NCI-H1417 (cell line): ENCODE measurements around the gene MED27.
"Not testable (repeated sequence)": the region's sequence is repeated elsewhere in the genome, so short reads cannot be mapped to it uniquely, and the experiment has no call there.

ENCODE experiments used
- DNase-seq, 3 experiments: peaks; one replicate each; lab custom pipeline; 2025; lab: John Stamatoyannopoulos, UW

The MED27 gene

DNA sequence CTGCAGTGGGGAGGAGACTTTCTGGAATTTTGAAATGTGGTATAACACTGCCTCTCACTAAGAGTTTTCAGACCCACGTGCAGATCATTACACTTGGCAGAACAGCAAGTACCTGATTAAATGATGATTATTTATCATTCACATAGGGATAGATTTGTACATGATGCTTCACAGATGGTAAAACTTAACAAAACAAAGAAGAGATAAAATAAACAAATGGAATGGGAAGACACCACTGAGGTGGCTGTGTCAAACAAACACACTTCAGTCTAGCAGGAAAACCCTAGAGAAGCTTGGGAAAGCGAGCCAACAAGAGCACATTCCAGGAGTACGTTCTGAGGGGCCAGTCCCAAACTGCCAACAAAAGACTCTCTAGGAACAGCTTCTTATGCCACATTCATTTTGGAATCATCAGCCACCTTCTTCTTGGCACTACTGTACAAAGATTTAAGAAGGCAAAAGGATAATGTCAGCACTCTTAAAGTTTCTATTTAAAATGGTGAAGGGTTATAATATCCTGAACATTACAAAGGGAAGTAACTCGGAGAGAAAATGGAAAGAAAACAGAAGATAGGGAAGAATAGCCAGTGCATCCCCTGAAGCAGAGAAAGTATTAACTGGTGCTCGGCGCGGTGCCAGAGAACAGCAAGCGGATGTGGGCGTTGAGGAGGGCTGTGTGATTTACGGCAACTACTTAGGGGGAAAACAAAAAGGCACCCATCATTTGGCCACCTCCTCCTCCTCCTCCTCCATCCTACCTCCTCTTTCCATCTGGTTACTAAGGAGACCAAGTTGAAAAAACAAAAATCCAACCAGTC, 1.6 kb downstream of the MED27 start:
- DNase-seq, result peak; percentile 20 to 86 (median 64)

DNA sequence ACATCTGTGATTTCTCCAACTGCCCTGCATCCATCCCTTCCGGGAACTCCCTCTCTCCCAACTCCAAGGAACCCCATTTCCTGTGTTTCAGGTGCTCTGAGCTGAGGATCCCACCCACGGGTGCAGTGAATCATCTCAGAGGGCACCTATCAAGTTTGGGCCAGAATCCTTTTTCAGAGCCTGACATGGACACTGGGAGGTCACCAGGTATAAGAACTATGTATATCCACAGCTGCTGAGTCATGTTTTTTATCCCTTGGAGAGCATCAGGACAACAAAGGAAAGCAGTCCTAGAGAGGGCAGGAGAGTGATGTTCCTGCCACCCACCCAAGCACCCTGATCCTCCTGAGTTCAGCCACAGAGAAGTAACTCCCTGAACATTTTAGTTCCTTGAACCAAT, 3.8 kb downstream of the MED27 start:
- DNase-seq, result no peak

DNA sequence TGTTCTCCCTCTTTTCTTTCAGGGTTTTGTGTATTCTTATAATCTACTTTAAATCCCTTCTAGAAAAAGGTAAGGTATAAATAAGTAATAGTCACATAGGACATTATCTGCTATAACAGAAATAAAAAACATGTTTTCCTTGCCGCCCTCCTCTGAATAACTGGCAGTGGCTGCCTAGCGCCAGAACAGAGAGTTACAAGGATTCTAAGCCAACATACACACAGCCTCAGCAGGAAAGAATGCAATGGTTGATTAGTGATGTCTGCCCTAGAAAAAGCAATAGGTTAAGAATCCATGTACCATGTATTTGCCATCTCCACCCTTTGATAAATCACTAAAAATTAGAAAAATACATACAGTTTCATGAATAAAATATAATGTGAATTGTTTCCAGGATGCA, 4.9 kb downstream of the MED27 start:
- DNase-seq, result no peak

DNA sequence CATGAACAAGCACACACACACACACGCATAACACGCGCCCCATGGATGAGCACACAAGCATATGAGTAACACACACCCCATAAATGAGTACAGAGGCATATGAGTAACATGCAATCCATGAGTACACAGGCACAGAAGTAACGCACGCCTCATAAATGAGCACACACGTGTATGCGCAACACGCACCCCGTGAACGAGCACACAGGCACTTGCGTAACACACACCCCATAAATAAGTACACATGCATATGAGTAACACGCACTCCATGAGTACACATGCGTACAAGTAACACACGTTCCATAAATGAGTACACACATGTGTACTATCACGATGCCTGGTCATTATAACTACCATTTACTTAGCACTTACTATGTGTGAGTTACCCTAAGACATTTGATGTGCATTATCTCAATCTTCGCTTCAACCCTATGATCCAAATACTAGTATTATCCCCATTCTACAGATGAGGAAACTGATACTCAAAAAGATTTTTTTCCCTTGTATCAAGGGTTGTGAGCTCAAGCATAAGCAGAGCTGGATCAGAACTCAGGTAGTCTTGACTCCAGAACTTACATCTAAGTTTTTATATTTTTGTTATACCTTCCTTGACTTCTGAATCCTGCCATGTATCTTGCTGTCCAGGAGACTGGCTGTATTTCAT, 7.7 kb downstream of the MED27 start:
- DNase-seq, result no peak

DNA sequence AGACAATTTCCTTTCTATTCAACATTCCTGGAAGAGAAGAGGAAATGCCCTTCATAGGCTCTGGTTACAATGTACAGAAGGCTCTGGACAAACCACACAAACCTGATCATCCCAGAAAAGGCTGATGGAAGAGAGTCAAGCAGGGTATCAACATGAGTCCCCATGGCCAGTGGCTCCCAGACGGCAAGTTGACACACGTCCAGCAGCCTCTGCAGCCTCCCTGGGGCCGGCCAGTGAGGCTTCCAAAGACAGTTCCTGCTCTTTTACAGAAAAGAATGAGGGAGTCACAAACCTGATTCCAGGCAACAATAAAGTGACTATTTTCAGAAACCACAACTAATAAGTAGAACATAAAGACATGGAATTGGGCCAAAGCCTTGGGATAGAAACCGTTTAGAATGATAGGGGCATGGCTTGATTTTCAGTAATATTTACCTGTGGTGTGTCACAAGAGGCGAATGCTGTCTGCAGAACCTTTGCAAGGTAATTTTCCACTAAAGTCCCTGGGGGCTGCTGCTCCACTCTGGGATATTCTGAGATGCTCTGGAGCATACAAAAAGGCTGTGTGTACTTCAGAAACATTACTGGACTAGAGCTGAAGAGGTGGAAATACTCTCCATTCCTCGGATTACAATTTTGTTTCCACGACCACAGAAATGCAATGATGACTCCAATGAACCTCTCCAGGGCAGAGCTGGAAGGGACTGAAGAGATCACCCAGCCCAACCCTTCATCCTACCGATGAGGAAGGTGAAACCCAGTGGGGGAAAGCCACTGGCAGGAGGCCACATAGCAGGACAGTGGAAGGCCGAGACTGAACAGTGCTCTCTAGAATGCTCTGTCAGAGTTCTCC, 10.4 kb downstream of the MED27 start:
- DNase-seq, result peak in 1 of 3 experiments; percentile 80

DNA sequence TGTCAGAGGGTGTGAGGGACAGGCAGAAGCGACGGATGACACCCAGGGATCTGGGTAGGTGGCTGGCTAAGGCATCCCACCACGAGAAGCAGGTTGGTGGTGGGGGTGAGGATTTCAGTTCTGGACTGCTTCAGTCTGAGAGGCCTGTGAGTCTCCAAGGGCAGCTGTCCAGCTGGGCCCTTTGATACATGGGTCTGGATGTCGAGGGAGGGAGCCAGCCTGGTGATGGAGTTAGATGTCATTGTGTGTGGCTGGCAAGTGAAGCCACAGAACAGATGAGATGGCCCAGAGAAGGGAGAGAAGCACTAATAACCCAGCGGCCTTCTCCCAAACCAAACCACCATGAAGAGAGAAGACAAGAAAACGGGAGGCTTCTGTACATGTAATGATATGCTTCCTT, 11.1 kb downstream of the MED27 start:
- no peak for DNase-seq

DNA sequence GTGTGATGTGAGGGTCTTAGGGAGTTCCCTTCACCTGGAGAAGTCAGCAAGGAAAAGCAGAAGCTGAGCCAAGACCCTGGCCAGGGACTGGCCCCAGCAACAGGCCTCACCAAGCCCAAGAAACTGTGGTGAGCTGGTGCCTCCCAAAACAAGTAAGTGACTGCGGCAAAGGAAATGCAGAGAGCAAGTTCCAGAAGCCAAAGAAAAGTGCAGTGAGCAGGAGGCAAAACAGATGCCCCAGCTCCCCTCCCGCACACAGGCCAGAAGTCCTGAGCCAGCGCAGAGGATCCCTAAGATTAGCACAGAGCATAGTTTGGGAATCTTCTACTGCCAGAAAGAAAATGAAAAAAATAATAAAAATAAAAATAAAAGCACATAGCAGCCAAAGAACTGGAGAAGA, 13.2 kb downstream of the MED27 start:
- DNase-seq, result no peak

DNA sequence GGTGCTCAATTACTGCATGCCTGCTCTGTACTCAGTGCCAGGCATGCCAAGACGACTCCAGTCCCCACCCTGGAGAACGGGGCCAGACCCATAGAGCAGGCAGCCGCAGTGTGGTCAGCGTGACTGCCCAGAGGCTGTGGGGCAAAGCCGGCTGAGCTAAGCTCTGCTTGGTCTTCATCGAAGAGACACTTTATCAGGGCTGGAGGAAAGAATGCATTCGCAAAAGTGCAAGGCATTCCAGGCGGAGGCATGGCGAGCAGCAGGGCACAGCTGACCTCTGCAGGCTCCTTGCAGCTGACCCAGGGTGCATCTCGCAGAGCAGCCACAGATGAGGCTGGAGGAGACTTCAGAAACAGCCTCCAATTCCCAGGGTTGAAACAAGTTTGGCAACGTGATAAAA, 13.6 kb downstream of the MED27 start:
- DNase-seq, result no peak

DNA sequence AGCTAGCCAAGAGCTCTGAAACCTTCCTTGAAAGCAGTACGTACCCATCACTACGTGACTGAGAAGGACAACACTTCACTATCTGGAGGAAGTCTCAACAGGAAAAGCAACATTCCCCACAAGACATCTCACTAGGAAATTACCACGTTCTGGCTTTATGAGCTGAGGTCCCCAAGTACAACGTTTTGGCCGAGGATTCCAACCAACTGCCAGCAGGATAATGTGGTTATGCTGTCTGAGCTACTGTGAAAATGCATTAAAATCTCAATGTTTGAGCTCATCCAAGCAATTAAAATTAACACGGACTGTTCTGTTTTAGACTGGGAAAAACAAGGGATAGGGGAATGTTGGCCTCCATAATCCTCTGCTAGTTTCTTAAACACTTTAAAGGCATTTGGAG, 16.4 kb downstream of the MED27 start:
- DNase-seq, result no peak

DNA sequence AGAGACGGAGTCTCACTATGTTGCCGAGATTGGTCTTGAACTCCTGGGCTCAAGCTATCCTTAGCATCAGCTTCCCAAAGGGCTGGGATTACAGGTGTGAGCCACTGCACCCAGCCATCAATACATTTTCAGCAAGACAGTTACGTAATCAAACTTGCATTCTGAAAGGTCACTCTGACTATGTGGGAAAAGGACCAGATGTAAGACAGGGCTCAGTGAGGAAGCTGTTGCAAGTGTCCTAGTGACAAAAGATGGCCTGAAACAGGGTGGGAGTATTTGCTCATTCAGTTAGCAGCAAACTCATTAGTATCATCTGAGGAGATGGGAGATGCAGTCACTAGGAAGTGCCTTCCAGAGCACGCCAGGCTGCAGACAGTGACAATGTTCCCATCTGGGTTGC, 16.9 kb downstream of the MED27 start:
- DNase-seq, result no peak

DNA sequence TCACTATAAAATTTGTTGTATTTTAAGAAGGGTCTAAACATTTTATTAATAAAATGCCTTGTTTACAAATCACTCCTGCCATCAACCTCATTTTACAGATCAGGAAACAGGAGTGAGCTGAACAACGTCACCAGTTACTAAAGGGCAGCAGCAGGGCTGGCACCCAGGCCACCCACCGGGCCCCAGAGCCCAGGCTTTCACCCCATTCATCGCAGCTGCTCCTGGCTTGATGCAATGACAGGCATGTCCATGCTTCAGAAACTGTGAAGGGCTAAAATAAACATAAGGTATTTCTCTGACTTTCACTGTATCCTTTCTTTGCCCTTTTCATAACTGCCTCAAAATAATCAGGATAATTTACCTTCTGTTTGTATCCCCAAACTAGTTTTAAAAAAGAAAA, 18.1 kb downstream of the MED27 start:
- DNase-seq, result peak in 2 of 3 experiments; percentile 16 to 35

DNA sequence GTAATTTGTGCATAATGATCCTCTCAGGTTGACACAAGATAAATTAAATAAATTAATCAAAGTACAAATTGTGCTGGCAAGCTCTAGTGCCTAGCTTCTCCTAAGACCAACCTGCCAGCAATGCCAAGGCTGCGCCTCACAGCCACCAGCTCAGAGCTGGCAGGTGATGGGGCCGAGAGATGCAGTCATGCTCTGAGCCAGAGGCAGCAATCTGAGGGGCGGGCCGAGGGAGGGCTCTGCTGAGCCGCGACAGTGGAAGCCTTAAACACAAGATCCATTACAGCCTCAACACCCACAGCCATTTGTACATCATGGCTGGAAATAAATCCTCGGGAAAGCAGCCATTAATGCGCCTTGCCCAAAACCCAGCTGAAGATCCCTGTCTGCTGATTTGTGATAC, 20.3 kb downstream of the MED27 start:
- DNase-seq, result peak in 2 of 3 experiments; percentile 17 to 20

DNA sequence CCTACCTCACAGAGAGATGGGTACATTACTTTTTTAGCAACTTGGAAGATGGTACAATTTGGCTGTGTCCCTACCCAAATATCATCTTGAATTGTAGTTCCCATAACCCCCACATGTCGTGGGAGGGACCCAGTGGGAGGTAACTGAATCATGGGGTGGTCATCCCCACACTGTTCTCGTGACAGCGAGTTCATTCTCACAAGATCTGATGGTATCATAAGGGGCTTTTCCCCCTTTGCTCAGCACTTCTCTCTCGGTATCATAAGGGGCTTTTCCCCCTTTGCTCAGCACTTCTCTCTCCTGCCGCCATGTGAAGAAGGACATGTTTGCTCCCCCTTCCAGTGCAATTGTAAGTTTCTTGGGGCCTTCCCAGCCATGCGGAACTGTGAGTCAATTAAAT, 21.4 kb downstream of the MED27 start:
- DNase-seq, result not testable (repeated sequence)

DNA sequence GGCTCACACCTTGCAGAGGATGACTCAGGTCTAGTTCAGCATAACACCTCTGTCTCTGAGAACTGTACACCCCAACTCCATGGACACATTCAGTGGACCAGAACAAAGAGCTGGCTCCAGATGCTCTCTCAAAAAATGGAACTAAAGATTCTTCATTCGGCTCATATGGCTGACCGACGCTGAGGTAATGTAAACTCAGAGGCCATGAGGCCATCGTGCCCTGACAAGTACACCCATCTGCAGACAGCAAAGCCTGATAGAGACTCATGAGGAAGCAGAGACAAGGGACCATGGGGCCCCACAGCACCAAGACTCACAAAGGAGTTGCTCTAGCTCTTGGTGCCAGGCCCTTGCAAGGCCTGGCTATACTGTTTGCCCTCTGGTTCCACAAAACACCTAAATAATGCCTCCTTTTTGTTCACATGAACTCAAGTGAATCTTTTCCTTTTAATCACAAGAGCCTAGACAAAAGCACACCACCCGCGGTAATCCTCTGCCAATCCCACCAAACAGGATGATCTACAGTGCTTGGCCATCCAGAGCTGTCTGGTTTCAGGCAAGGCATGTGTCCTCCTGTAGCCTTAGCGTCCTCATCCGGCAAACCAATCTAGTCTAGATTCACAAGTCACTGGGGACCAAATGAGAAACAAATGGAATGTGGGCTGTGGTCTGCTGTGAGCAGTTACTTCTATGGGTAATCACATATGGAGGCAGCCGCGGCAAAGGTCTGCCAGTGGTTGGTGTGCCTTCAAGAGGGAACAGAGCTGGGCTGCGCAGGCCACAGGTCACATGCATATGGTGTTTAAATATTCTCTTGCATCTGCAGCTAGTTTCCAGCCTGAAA, 22.7 kb downstream of the MED27 start:
- DNase-seq, result peak in 1 of 3 experiments; percentile 62

DNA sequence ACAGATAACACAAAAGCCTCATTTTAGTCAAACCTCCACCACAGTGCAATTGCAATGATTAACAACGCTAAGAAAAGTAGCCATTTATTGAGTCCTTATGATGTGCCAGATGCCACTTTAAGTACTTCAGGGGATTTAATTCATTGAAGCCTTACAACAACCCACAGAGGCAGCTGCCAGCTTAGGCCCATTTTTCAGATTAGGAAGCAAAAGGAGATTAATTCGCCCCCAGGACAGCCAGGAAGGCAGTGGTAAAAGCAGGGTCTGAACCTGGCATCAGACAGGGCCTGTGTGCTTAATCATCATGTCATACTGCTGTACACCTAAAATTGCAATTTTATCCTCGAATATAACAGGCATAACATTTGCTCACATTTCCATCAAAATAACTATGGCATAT, 23.9 kb downstream of the MED27 start:
- DNase-seq, result peak in 1 of 3 experiments; percentile 3

DNA sequence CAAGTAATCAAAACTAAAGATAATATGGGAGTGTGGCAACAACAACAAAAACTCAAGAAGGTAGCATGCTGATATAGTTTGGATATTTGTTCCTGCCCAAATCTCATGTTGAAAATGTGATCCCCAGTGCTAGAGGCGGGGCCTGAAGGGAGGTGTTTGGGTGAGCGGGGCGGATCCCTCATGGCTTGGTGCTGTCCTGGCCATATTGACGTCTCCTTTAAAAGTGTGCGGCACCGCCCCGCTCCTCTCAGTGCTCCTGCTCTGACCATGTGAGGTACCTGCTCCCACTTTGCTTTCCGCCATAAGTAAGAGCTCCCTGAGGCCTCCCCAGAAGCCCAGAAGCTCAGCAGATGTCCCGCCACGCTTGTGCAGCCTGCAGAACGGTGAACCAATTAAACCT, 25.6 kb downstream of the MED27 start:
- DNase-seq, result no peak

DNA sequence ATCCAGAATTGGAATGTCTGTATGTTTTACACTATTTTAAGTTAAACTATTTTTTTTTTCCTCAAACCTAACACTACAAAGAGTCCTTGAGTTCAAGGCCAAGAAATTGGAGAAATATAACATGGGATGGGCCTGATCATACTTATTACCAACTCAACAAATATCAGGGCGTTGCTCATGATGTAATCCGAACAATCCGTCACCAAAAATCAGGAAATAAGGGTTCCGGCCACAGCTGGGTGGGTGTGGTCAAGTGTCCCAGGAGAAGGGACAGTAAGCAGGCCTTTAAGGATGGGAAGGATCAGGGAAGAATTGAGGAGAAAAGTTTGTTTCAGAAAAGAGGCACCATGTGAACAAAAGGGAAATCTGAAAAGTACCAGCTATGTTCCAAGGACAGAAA, 29.8 kb downstream of the MED27 start:
- DNase-seq, result no peak

DNA sequence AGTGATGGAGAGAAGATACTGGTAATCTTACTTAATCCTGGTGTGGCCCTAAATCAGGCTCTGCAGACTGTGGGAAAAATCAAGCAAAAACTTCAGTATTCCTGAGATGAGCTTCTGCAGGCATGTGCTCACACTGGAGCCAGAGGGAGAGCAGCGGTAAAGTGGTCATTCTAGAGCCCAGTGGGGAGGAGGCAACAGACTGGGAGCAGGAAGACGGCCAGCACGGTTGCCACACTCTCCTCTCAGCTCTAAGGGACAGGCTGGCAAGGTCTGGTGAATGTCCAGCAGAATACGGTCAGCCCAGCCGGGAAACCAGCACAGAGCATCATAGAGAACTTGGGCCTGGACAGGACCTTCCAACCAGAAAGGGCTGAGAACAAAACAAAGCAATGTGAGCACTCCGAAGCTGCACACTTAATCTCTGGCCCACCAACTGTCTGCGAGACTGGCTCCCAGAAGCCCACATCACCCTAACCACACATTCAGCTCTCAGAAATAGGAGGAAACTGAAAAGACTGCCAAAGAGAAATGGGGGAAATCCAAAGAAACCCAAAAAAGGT, 30.3 kb downstream of the MED27 start:
- DNase-seq, result no peak

DNA sequence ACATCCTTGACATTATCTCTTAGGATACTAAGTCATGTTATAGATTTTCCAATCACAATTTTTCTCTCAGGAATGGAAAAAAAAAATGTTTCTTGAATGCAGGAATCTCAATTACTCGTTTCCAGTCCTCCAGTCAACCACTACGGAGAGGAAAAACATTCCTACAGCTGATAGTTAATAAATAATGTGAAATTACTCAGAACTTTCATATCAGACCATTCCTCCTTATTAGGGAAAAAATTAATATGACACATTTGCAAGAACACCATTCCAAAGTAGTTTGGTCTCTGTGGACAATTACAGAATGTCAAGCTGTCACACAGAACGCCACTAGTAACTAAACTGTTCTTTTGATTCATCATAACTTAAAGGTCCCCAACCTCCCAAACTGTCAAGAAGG, 31.5 kb downstream of the MED27 start:
- DNase-seq, result no peak

DNA sequence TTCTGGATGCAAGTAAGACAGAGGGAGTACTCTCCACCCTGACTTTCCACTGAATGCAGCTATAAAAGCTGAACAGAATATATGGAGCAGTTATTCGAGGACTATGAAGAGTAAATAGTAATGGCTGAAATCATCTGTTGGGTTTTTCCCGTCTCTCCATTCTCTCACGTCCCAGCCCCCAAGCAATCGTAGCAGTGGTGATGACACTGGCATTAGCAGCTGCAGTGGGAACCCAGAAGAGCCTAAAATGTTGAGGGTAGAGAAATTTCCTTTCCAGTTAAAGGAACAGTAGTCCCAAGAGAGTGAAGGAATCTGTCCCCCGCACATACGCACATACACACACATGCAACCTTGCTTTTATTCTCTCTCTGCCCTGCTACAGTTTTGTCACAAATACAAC, 33.2 kb downstream of the MED27 start:
- DNase-seq, result no peak

DNA sequence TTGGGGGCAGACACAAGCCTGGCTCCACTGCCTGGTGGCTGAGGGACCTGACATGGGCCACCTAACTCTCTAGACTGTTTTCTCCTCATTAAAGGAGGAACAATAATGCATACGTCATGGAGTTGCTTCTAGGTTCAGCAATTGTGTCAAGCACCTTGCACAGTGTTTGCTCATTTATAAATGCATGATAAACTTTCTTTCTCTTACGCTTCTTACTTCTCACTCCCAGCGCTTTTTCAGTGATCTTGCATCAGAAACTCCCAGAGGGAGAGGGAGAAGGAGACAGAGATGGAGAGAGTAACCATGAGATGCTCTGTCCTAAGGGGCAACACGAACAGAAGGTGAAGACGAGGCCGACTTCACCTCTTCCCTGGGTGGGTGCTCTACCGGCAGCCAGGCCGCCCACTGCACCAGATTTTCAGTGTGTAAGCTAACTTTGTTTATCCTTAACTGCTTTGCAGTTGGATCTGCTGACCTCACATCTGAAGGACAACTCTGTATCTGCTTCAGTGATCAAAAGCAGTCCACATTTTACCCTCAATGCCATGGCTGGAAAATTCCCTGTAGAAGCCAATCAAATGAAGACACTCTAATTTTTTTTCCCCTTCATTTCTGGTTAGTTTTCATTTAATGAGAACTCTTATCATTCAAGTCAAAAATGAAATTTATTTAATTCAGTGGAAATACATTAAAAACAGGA, 35.3 kb downstream of the MED27 start:
- DNase-seq, result no peak
